ENCODE results near the gene DOP1B.

- TF ChIP-seq FOXP2 (optimal IDR thresholded peaks at IDR 0.05; ENCODE audit: control extremely low read depth, extremely low read length, insufficient read depth): no peak
- TF ChIP-seq POLR2AphosphoS5 (IDR thresholded peaks at IDR 0.05; ENCODE audit: borderline replicate concordance, low read depth, low read length): no peak
- no peak for TF ChIP-seq EZH2 (IDR thresholded peaks at IDR 0.05)
Observed at GRCh38 chr21:36203603-36203889, 46.9 kb downstream of the DOP1B start.
